C4-2B (cell line): Measurements from ENCODE around the gene ACOXL.

Experiments
- ZFX ChIP-seq: fragments of 450-650 bp; IDR thresholded peaks from 2 replicates; pipeline ENCODE4 v1.6.1; 2017
- TF ChIP-seq, protein P1 (sequence below): fragments of 450-650 bp; conservative IDR thresholded peaks from 2 replicates; pipeline ENCODE4 v1.5.1; 2017; ENCODE audit warnings: mild to moderate bottlenecking

DNA sequence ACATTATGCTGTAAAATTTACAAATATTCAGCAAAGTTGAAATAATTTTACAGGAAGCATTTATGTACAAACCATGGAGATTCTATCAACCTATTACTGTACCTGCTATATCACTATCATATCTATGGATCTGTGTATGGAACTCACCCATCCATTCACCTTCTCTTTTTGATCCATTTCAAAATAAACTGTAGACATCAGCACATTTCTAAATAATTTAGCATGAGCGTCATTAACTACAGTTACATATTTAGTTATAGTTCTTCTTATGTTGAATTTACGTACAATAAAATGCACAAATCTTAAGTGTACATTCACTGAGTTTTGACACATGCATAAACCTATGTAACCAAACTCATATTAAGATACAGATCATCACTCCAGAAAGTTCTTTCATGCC, 260.5 kb downstream of the ACOXL start:
- TF ChIP-seq, protein P1, sequence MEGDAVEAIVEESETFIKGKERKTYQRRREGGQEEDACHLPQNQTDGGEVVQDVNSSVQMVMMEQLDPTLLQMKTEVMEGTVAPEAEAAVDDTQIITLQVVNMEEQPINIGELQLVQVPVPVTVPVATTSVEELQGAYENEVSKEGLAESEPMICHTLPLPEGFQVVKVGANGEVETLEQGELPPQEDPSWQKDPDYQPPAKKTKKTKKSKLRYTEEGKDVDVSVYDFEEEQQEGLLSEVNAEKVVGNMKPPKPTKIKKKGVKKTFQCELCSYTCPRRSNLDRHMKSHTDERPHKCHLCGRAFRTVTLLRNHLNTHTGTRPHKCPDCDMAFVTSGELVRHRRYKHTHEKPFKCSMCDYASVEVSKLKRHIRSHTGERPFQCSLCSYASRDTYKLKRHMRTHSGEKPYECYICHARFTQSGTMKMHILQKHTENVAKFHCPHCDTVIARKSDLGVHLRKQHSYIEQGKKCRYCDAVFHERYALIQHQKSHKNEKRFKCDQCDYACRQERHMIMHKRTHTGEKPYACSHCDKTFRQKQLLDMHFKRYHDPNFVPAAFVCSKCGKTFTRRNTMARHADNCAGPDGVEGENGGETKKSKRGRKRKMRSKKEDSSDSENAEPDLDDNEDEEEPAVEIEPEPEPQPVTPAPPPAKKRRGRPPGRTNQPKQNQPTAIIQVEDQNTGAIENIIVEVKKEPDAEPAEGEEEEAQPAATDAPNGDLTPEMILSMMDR = no peak
- no peak for TF ChIP-seq ZFX
